Measurements from ENCODE around the gene RGL1. TPM values are rescaled to one million over a fixed set of nuclear protein-coding genes. Genes with fewer than 3 reads are reported as not detected.

The RGL1 gene
- total RNA-seq, 4 donors from 2014 or later, result 12.1 to 13.8 (median 13.0) TPM

- no peak for DNase-seq
- TF ChIP-seq POLR2AphosphoS5 (IDR thresholded peaks at IDR 0.05), result no peak
- TF ChIP-seq POLR2A (IDR thresholded peaks at IDR 0.05), result no peak
- TF ChIP-seq EP300 (IDR thresholded peaks at IDR 0.05; ENCODE audit: low read depth), result no peak
- TF ChIP-seq, protein P1, sequence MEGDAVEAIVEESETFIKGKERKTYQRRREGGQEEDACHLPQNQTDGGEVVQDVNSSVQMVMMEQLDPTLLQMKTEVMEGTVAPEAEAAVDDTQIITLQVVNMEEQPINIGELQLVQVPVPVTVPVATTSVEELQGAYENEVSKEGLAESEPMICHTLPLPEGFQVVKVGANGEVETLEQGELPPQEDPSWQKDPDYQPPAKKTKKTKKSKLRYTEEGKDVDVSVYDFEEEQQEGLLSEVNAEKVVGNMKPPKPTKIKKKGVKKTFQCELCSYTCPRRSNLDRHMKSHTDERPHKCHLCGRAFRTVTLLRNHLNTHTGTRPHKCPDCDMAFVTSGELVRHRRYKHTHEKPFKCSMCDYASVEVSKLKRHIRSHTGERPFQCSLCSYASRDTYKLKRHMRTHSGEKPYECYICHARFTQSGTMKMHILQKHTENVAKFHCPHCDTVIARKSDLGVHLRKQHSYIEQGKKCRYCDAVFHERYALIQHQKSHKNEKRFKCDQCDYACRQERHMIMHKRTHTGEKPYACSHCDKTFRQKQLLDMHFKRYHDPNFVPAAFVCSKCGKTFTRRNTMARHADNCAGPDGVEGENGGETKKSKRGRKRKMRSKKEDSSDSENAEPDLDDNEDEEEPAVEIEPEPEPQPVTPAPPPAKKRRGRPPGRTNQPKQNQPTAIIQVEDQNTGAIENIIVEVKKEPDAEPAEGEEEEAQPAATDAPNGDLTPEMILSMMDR (IDR thresholded peaks at IDR 0.05), result no peak
- H3K9me3 ChIP-seq, result no peaks in the 10 kb centered on the region
- H3K27me3 ChIP-seq, result no peaks in the 10 kb centered on the region
- in situ Hi-C loops (cut with MboI; ENCODE audit: low pct_ligation_motif_present in 1 of 4, low pct_unique_long_range_greater_than_20kb in 1 of 4, low sequenced_read_pairs in 3 of 4) (loop anchor here in 2 of 4 donors (25.0 kb wide), 2 partner anchors 235 to 460 kb away; partner anchors contain the start of gene SMG7 (in 1 of the 2)), intact Hi-C loops (cut with DNase I; ENCODE audit: low total_unique reads) (no loop called here)
- H3K27ac ChIP-seq, result no peak overlapping the region
- WGBS, 2 donors (ENCODE audit: low coverage in 1 of 2), result 88 to 93% methylated on average over 8 to 15 of the region's 15 CpGs
- H3K4me3 ChIP-seq, result no peak overlapping the region
- H3K36me3 ChIP-seq, result peaks cover 0 to 8% (median 0%) of the 10 kb centered on the region in 4 donors
- no peaks in the 10 kb centered on the region for H3K4me1 ChIP-seq
Observed at GRCh38 chr1:183922197-183922596, 117.3 kb downstream of the RGL1 start.

DNA sequence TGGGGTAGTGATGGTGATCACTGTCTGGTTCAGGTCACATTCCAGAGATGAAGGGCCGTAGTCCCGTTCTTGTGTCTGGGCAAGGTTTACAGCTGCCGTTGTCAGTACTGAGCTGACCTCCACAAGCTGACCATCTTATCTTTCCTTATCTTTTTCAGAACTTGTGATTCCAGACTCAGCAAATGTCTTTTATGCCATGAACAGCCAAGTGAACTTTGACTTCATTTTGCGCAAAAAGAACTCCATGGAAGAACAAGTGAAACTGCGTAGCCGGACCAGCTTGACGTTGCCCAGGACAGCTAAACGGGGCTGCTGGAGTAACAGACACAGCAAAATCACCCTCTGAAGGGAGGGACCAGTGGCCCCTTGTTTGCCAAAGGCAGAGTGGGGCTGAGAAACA lies 121.0 kb downstream of the RGL1 start:
- Histone ChIP-seq H3K4me3 (no peak overlapping the region), H3K27ac (no peak overlapping the region), H3K9me3 (no peaks in the 10 kb centered on the region), H3K4me1 (no peaks in the 10 kb centered on the region), H3K27me3 (no peaks in the 10 kb centered on the region), H3K36me3 (peaks cover 0 to 3% (median 0%) of the 10 kb centered on the region in 4 donors)
- intact Hi-C loops (cut with DNase I; ENCODE audit: low total_unique reads), result no loop called here
- DNase-seq, result no peak
- in situ Hi-C loops (cut with MboI; ENCODE audit: low pct_ligation_motif_present in 1 of 4, low pct_unique_long_range_greater_than_20kb in 1 of 4, low sequenced_read_pairs in 3 of 4), result no loop called here
- 76 to 80% methylated on average over 1 to 8 of the region's 8 CpGs for WGBS, 2 donors (ENCODE audit: low coverage in 1 of 2)
- TF ChIP-seq, protein P1 (IDR thresholded peaks at IDR 0.05), result no peak
- TF ChIP-seq POLR2A (IDR thresholded peaks at IDR 0.05) (no peak), POLR2AphosphoS5 (IDR thresholded peaks at IDR 0.05) (no peak), EP300 (IDR thresholded peaks at IDR 0.05; ENCODE audit: low read depth) (no peak)

DNA sequence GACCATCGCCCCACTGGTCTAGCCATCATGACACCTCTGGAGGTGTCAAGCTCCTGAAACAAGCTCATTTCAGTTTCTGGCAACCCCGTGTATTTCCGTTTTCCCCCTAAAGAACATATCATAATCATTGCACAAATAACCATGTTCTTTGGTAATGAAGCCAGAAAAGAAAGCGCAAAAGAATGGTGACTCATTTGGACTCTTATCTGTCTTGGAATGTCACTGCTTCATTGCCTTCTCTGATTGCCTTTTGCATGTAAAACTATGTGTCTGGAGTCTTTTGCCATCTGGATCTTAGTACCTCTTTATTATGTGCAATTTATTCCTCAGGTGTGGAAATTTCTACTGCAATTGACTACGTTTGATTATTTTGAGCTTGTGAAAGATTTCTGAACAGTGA lies 122.1 kb downstream of the RGL1 start:
- TF ChIP-seq POLR2AphosphoS5 (IDR thresholded peaks at IDR 0.05) (no peak), EP300 (IDR thresholded peaks at IDR 0.05; ENCODE audit: low read depth) (no peak), POLR2A (IDR thresholded peaks at IDR 0.05) (no peak)
- TF ChIP-seq, protein P1 (IDR thresholded peaks at IDR 0.05), result no peak
- intact Hi-C loops (cut with DNase I; ENCODE audit: low total_unique reads), result no loop called here
- WGBS, 2 donors (ENCODE audit: low coverage in 1 of 2), result 88 to 90% methylated on average over 2 to 5 of the region's 5 CpGs
- Histone ChIP-seq H3K4me3 (no peak overlapping the region), H3K36me3 (peaks cover 0 to 3% (median 0%) of the 10 kb centered on the region in 4 donors), H3K27me3 (no peaks in the 10 kb centered on the region), H3K27ac (no peak overlapping the region), H3K9me3 (no peaks in the 10 kb centered on the region), H3K4me1 (no peaks in the 10 kb centered on the region)
- DNase-seq, result no peak
- in situ Hi-C loops (cut with MboI; ENCODE audit: low pct_ligation_motif_present in 1 of 4, low pct_unique_long_range_greater_than_20kb in 1 of 4, low sequenced_read_pairs in 3 of 4), result no loop called here

GRCh38 chr1:183931646-183932271 lies 126.8 kb downstream of the RGL1 start:
- Histone ChIP-seq H3K9me3 (no peaks in the 10 kb centered on the region), H3K27ac (peak overlapping the region; percentile 11 to 60 (median 26)), H3K36me3 (no peaks in the 10 kb centered on the region), H3K4me1 (no peaks in the 10 kb centered on the region), H3K4me3 (no peak overlapping the region), H3K27me3 (no peaks in the 10 kb centered on the region)
- intact Hi-C loops (cut with DNase I; ENCODE audit: low total_unique reads), result no loop called here
- in situ Hi-C loops (cut with MboI; ENCODE audit: low pct_ligation_motif_present in 1 of 4, low pct_unique_long_range_greater_than_20kb in 1 of 4, low sequenced_read_pairs in 3 of 4), result no loop called here
- WGBS, 2 donors (ENCODE audit: low coverage in 1 of 2), result 69 to 79% methylated on average over 2 of the region's 2 CpGs
- DNase-seq, result no peak
- TF ChIP-seq EP300 (IDR thresholded peaks at IDR 0.05; ENCODE audit: low read depth), result no peak
- TF ChIP-seq POLR2AphosphoS5 (IDR thresholded peaks at IDR 0.05), result no peak
- TF ChIP-seq POLR2A (IDR thresholded peaks at IDR 0.05), result no peak
- TF ChIP-seq, protein P1 (IDR thresholded peaks at IDR 0.05), result no peak
